Mucosa of stomach (tissue), 1 donor: Measurements from ENCODE around the gene CHD6.

Experiments
- H3K27me3 ChIP-seq: one replicate; pipeline ENCODE4 v1.7.0; 2013; ENCODE audit warnings: mild to moderate bottlenecking, low read length; ENCODE audit not compliant: control insufficient read depth, insufficient read depth
- H3K36me3 ChIP-seq: one replicate; pipeline ENCODE4 v1.7.0; 2013; ENCODE audit warnings: low read length; ENCODE audit not compliant: control insufficient read depth, insufficient read depth
- H3K4me1 ChIP-seq: one replicate; pipeline ENCODE4 v1.7.0; 2013; ENCODE audit warnings: mild to moderate bottlenecking, low read length; ENCODE audit not compliant: control insufficient read depth, insufficient read depth
- H3K4me3 ChIP-seq: one replicate; pipeline ENCODE4 v1.7.0; 2013; ENCODE audit warnings: low read length
- H3K9ac ChIP-seq: one replicate; pipeline ENCODE4 v1.7.0; 2013; ENCODE audit warnings: mild to moderate bottlenecking, low read length, moderate library complexity
- H3K9me3 ChIP-seq: one replicate; pipeline ENCODE4 v1.7.0; 2013; ENCODE audit warnings: mild to moderate bottlenecking, low read length, moderate library complexity; ENCODE audit not compliant: control insufficient read depth
- donor health status: Pancreatic carcinoma.

The CHD6 gene

DNA sequence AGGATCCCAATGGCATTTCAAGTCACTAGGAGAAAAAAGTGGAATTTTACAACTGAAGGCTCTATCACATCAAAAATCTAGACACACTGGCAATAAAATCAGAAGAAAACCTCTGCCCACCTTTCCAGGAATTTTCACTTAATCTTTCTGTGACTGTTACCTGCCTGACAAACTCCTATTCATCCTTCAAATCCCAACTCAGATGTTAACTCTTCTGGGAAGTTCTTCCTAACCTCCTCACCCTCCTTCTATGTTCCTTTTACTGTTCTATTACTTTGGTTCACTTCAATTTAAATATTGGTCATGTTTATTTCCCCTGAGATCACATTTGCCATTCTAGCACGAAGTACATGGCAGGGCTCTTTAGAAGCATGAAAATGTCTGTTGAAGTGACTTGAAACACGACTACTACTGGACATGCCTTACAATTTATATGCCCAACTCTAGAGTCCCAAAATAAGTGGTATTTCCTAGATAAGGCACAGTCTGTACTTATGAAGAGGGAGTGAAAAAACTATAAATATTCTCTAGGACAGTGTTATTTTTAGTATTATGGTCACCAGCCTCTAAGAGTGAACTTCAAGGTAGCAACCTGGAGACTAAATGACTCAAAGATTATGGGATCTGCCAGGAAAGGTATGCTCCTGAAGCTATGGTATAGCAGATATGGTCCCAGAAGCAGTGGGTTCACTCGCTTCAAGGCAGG is 17.1 kb downstream of the CHD6 start:
- Histone ChIP-seq H3K4me1 (no peaks in the 10 kb centered on the region), H3K9ac (no peak overlapping the region), H3K9me3 (peaks cover 19% of the 10 kb centered on the region), H3K4me3 (no peak overlapping the region), H3K36me3 (no peaks in the 10 kb centered on the region), H3K27me3 (no peaks in the 10 kb centered on the region)

DNA sequence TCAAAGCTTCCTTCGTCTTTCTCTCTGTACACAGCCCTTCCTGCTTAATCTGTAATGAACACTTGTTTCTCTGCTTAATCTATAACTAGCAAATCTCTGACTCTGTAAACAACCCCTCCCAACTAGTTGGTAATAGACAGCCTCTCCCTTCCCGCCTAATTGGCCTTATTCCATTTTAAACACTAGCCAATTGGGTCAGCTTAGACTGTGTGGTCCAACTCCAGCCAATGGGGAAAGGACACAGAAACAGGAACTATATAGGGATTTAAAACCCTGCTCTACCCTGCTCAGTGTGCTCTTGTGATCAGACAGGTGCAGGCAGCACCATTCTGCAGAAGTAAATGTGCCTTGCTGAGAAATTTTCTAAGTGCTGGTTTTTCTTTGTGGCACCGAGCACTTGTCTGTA is 18.5 kb downstream of the CHD6 start:
- peaks cover 31% of the 10 kb centered on the region for H3K9me3 ChIP-seq
- no peaks in the 10 kb centered on the region for H3K27me3 ChIP-seq
- no peaks in the 10 kb centered on the region for H3K4me1 ChIP-seq
- no peak overlapping the region for H3K9ac ChIP-seq
- H3K4me3 ChIP-seq, result no peak overlapping the region
- no peaks in the 10 kb centered on the region for H3K36me3 ChIP-seq

GRCh38 chr20:41598719-41599118 is 19.5 kb downstream of the CHD6 start:
- Histone ChIP-seq H3K4me1 (no peaks in the 10 kb centered on the region), H3K9ac (no peak overlapping the region), H3K36me3 (no peaks in the 10 kb centered on the region), H3K9me3 (peaks cover 31% of the 10 kb centered on the region), H3K4me3 (no peak overlapping the region), H3K27me3 (no peaks in the 10 kb centered on the region)

GRCh38 chr20:41594514-41595322 is 23.5 kb downstream of the CHD6 start:
- Histone ChIP-seq H3K4me3 (no peak overlapping the region), H3K9me3 (peaks cover 20% of the 10 kb centered on the region), H3K27me3 (no peaks in the 10 kb centered on the region), H3K9ac (no peak overlapping the region), H3K4me1 (no peaks in the 10 kb centered on the region), H3K36me3 (no peaks in the 10 kb centered on the region)

DNA sequence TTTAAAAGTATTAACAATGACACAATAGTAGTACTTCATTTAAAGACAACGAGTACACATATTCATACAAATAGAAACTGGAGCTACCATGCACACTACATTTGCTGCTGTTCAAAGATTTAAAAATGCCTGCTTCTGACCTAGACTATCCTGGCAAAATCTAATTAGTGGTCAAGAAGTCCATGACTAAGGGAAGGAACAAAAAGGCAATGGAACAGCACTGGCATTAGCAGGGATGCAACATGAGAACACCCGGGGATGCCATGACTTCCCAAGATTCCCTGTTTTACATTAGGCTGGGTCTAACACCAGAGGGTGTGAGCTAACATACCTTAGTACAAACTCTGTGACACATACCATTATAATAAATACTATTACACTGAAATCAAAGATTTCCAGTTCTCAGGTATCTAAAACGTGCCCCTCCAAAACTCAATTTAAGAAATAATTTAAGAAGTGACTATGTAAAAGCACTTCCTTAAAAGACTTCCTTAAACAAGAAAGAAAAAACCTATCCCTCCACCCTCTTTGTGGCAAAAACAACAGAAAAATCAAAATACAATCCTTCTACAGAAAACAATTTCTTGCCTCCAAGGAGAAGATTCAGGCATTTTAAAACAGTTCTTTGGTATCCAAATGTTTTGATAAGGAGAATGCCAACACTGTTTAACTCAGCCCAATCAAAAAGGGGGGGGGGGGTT is 25.5 kb downstream of the CHD6 start:
- H3K9ac ChIP-seq, result no peak overlapping the region
- no peaks in the 10 kb centered on the region for H3K36me3 ChIP-seq
- no peaks in the 10 kb centered on the region for H3K27me3 ChIP-seq
- H3K4me3 ChIP-seq, result no peak overlapping the region
- H3K9me3 ChIP-seq, result peaks cover 13% of the 10 kb centered on the region
- H3K4me1 ChIP-seq, result no peaks in the 10 kb centered on the region

- Histone ChIP-seq H3K9ac (no peak overlapping the region), H3K9me3 (no peaks in the 10 kb centered on the region), H3K4me3 (no peak overlapping the region), H3K36me3 (no peaks in the 10 kb centered on the region), H3K4me1 (no peaks in the 10 kb centered on the region), H3K27me3 (no peaks in the 10 kb centered on the region)
Measured at GRCh38 chr20:41587956-41588355, 30.2 kb downstream of the CHD6 start.

GRCh38 chr20:41587523-41587922 is 30.7 kb downstream of the CHD6 start:
- no peaks in the 10 kb centered on the region for H3K27me3 ChIP-seq
- no peaks in the 10 kb centered on the region for H3K9me3 ChIP-seq
- no peak overlapping the region for H3K9ac ChIP-seq
- no peaks in the 10 kb centered on the region for H3K4me1 ChIP-seq
- H3K36me3 ChIP-seq, result no peaks in the 10 kb centered on the region
- H3K4me3 ChIP-seq, result no peak overlapping the region

GRCh38 chr20:41586772-41587171 is 31.4 kb downstream of the CHD6 start:
- Histone ChIP-seq H3K36me3 (no peaks in the 10 kb centered on the region), H3K9me3 (no peaks in the 10 kb centered on the region), H3K4me3 (no peak overlapping the region), H3K27me3 (no peaks in the 10 kb centered on the region), H3K4me1 (no peaks in the 10 kb centered on the region), H3K9ac (no peak overlapping the region)

GRCh38 chr20:41580350-41580749 is 37.8 kb downstream of the CHD6 start:
- Histone ChIP-seq H3K4me1 (peaks cover 16% of the 10 kb centered on the region), H3K9me3 (no peaks in the 10 kb centered on the region), H3K4me3 (no peak overlapping the region), H3K27me3 (no peaks in the 10 kb centered on the region), H3K36me3 (no peaks in the 10 kb centered on the region), H3K9ac (no peak overlapping the region)

- H3K9me3 ChIP-seq, result no peaks in the 10 kb centered on the region
- H3K9ac ChIP-seq, result no peak overlapping the region
- H3K4me1 ChIP-seq, result peaks cover 16% of the 10 kb centered on the region
- no peaks in the 10 kb centered on the region for H3K36me3 ChIP-seq
- no peak overlapping the region for H3K4me3 ChIP-seq
- H3K27me3 ChIP-seq, result no peaks in the 10 kb centered on the region
Measured at GRCh38 chr20:41577129-41578009, 40.8 kb downstream of the CHD6 start.

GRCh38 chr20:41575412-41575811 is 42.8 kb downstream of the CHD6 start:
- no peaks in the 10 kb centered on the region for H3K27me3 ChIP-seq
- H3K4me1 ChIP-seq, result peaks cover 16% of the 10 kb centered on the region
- H3K9me3 ChIP-seq, result no peaks in the 10 kb centered on the region

More at GRCh38 chr20:41575412-41575811, 42.8 kb downstream of the CHD6 start:
- Histone ChIP-seq H3K9ac (no peak overlapping the region), H3K36me3 (no peaks in the 10 kb centered on the region), H3K4me3 (no peak overlapping the region)
